ENCODE data around the gene MLH3.
"Not testable (repeated sequence)": the region's sequence is repeated elsewhere in the genome, so short reads cannot be mapped to it uniquely, and the experiment has no call there.

Gene MLH3

GRCh38 chr14:75001261-75001660, 50.0 kb downstream of the MLH3 start:
- peaks cover 2% of the 10 kb centered on the region for H3K36me3 ChIP-seq (ENCODE audit: control insufficient read depth, insufficient read depth, low read length)
- no peak overlapping the region for H3K4me3 ChIP-seq (replicated peaks; ENCODE audit: low read depth, low read length)
- TF ChIP-seq CTCF (IDR thresholded peaks at IDR 0.05; ENCODE audit: insufficient read depth, low read length, poor library complexity, severe bottlenecking): no peak
- no peaks in the 10 kb centered on the region for H3K27me3 ChIP-seq (replicated peaks; ENCODE audit: control insufficient read depth, insufficient read depth, low read length)
- no peak for DNase-seq (ENCODE audit: extremely low read depth, insufficient read length)

GRCh38 chr14:74995781-74996180, 55.5 kb downstream of the MLH3 start:
- not testable (repeated sequence) for H3K4me3 ChIP-seq (replicated peaks; ENCODE audit: low read depth, low read length); DNase-seq (ENCODE audit: extremely low read depth, insufficient read length); H3K36me3 ChIP-seq (ENCODE audit: control insufficient read depth, insufficient read depth, low read length); H3K27me3 ChIP-seq (replicated peaks; ENCODE audit: control insufficient read depth, insufficient read depth, low read length)

GRCh38 chr14:74994182-74994581, 57.1 kb downstream of the MLH3 start:
- H3K36me3 ChIP-seq (ENCODE audit: control insufficient read depth, insufficient read depth, low read length); H3K4me3 ChIP-seq (replicated peaks; ENCODE audit: low read depth, low read length); H3K27me3 ChIP-seq (replicated peaks; ENCODE audit: control insufficient read depth, insufficient read depth, low read length); DNase-seq (ENCODE audit: extremely low read depth, insufficient read length): not testable (repeated sequence)

- DNase-seq (ENCODE audit: extremely low read depth, insufficient read length): no peak
- Histone ChIP-seq H3K4me3 (replicated peaks; ENCODE audit: low read depth, low read length) (no peak overlapping the region), H3K36me3 (ENCODE audit: control insufficient read depth, insufficient read depth, low read length) (no peaks in the 10 kb centered on the region), H3K27me3 (replicated peaks; ENCODE audit: control insufficient read depth, insufficient read depth, low read length) (no peaks in the 10 kb centered on the region)
- no peak for TF ChIP-seq CTCF (IDR thresholded peaks at IDR 0.05; ENCODE audit: insufficient read depth, low read length, poor library complexity, severe bottlenecking)
Observed at GRCh38 chr14:74988993-74989392, 62.3 kb downstream of the MLH3 start.

GRCh38 chr14:74988131-74988530, 63.1 kb downstream of the MLH3 start:
- no peak for TF ChIP-seq CTCF (IDR thresholded peaks at IDR 0.05; ENCODE audit: insufficient read depth, low read length, poor library complexity, severe bottlenecking)
- DNase-seq (ENCODE audit: extremely low read depth, insufficient read length): no peak
- H3K36me3 ChIP-seq (ENCODE audit: control insufficient read depth, insufficient read depth, low read length): no peaks in the 10 kb centered on the region
- no peaks in the 10 kb centered on the region for H3K27me3 ChIP-seq (replicated peaks; ENCODE audit: control insufficient read depth, insufficient read depth, low read length)
- no peak overlapping the region for H3K4me3 ChIP-seq (replicated peaks; ENCODE audit: low read depth, low read length)

GRCh38 chr14:74985806-74986205, 65.5 kb downstream of the MLH3 start:
- Histone ChIP-seq H3K4me3 (replicated peaks; ENCODE audit: low read depth, low read length) (no peak overlapping the region), H3K36me3 (ENCODE audit: control insufficient read depth, insufficient read depth, low read length) (no peaks in the 10 kb centered on the region), H3K27me3 (replicated peaks; ENCODE audit: control insufficient read depth, insufficient read depth, low read length) (no peaks in the 10 kb centered on the region)
- TF ChIP-seq CTCF (IDR thresholded peaks at IDR 0.05; ENCODE audit: insufficient read depth, low read length, poor library complexity, severe bottlenecking): no peak
- DNase-seq (ENCODE audit: extremely low read depth, insufficient read length): no peak

GRCh38 chr14:74985028-74985310, 66.3 kb downstream of the MLH3 start:
- no peaks in the 10 kb centered on the region for H3K27me3 ChIP-seq (replicated peaks; ENCODE audit: control insufficient read depth, insufficient read depth, low read length)

More at GRCh38 chr14:74985028-74985310, 66.3 kb downstream of the MLH3 start:
- no peak for DNase-seq (ENCODE audit: extremely low read depth, insufficient read length)
- no peak for TF ChIP-seq CTCF (IDR thresholded peaks at IDR 0.05; ENCODE audit: insufficient read depth, low read length, poor library complexity, severe bottlenecking)
- no peak overlapping the region for H3K4me3 ChIP-seq (replicated peaks; ENCODE audit: low read depth, low read length)
- no peaks in the 10 kb centered on the region for H3K36me3 ChIP-seq (ENCODE audit: control insufficient read depth, insufficient read depth, low read length)

All from GM06990 (cell line).